SKM-1 (cell line): Measurements from ENCODE around the gene UAP1L1.
"Not testable (repeated sequence)": the region's sequence is repeated elsewhere in the genome, so short reads cannot be mapped to it uniquely, and the experiment has no call there.

Source experiments
- DNase-seq: peaks from one replicate; lab custom pipeline; 2025; ENCODE audit not compliant: unreplicated experiment; lab: John Stamatoyannopoulos, UW

Gene UAP1L1

GRCh38 chr9:137055385-137056364, 21.6 kb upstream of the UAP1L1 start:
- no peak for DNase-seq

GRCh38 chr9:137056739-137057415, 20.4 kb upstream of the UAP1L1 start:
- DNase-seq = no peak

DNA sequence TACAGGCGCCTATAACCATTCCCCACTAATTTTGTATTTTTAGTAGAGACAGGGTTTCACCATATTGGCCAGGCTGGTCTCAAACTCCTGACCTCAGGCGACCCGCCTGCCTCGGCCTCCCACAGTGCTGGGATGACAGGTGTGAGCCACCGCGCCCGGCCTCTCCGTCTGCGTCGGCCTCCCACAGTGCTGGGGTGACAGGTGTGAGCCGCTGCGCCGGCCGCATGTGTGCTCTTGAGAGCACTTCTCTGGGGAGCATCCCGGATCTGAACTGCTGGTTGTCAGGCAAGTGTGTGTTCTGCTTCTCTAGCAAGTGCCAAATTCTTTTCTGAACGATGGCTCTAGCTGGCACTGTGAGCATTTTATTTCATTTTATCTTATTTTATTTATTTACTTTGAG, 19.8 kb upstream of the UAP1L1 start:
- DNase-seq = no peak

DNA sequence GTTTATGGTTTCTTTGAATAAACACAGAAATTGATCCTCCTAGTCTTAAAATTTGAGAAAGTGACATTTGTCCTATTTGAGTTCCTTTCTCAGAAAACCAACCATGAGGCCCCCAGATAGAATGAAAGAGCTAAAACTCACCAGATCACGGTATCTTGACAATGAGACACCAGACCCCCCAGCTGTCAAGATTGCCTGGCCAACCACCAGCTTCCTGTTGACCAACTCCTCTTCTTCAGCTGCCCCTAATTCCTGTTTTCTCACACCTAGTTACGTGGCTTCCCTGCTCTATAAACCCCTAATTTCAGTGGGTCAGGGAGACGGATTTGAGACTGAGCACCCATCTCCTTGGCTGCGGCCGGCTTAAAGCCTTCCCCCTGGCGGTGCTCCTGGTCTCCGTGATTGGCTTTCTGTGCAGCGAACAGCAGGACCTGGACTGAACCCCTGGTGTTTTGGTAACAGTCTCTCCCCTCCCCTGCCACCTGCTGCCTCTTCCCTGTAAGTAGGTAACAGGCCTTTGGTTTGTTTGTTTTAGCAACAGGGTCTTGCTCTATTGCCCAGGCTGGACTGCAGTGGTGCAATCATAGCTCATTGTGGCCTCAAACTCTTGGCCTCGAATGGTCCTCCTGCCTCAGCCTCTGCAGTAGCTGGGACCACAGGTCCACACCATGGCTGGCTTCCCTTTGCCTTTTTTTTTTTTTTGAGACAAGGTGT, 18.6 kb upstream of the UAP1L1 start:
- DNase-seq = no peak

DNA sequence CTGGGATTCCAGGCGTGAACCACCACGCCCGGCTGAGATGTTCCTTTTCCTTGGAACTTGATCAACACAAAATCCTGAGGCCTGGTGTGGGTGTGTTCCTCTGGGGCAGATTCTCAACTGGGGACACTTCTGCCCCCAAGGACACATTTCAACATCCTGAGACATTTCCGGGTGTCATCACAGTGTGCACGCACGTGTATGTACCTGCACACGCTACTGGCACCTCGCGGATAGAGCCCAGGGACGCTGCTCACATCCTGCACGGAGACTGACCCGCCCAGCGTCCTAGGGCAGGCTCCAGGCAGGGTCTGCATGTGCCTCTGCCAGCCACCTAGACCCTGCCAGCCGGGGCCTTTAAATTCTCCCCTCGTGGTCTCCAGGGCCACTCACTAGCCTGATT, 14.9 kb upstream of the UAP1L1 start:
- DNase-seq = no peak

- not testable (repeated sequence) for DNase-seq
Observed at GRCh38 chr9:137062798-137063197, 14.5 kb upstream of the UAP1L1 start.

DNA sequence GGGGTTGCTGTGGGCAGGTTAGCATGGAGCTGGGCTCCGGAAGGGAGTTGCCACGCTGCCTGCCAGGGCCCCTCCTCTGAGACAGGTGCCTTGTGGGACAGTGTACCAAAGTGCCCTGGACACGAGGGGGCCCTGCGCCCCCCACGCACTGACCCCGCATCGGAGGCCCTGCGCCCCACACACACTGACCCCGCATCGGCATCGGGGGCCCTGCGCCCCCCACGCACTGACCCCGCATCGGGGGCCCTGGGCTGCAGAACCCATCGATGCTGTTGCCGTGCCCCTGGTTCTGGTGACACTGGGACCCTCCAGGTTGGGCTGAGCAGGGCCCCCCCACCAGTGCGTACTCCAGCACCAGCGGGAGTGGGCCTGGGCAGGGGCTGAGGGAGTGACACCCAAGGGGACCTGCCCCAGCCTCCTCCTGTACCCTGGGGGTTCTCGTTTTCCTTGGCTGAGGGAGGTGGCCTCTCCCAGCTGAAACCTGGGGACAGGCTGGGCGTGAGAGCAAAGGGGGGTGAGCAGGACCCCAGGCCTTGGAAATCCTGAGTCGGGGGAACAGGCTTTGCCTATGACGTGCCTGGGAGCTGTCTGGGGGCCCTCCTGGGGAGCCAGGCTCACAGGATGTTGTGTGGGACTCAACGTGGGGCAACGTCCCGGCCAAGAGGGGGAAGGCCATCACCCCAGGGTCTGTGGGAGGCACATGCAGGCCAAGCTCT, 13.8 kb upstream of the UAP1L1 start:
- no peak for DNase-seq

DNA sequence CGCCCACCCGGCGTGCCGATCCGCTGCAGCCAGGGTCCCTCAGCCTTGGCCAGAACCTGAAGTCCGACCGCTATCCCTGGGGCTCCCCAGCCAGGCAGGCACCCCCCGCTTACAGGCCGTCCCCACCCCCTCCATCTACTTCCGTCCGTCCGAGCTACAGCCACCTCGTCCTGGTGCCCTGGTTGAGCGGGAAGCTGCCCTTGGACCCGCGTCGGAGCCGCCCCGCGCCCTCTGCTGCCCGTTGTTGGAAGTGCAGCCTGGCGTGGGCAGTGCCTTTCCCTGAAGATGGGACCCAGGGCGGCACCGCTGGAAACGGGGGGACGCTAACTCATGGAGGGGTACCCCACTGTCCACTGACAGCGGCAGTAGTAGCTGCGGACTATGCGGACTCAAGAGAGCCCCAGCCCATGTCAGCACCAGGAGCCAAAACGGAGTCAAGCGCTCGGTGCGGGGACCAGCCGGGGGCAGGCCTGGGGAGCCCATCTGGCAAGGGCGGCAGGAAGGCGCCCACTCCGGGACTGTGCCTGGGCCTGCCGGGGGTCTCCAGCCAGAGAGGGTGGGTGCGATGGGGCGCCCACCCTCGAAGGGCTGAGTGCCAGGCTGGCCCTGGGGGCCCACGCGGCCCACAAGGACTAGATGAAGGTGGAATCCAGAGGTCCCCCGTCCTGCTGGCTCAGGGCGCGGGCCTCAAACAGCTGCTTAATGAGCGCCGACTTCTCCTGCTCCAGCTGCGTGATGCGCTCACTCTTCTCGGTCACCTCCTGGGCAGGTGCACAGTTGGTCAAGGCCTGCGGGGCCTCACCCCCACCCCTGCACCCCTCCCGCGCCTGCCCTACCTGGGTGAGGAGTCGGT, 13.1 kb upstream of the UAP1L1 start:
- DNase-seq = peak; percentile 17

- no peak for DNase-seq
Observed at GRCh38 chr9:137064880-137065164, 12.5 kb upstream of the UAP1L1 start.

- DNase-seq = no peak
Observed at GRCh38 chr9:137065336-137065967, 11.9 kb upstream of the UAP1L1 start.

- DNase-seq = no peak
Observed at GRCh38 chr9:137066096-137066861, 11.0 kb upstream of the UAP1L1 start.

DNA sequence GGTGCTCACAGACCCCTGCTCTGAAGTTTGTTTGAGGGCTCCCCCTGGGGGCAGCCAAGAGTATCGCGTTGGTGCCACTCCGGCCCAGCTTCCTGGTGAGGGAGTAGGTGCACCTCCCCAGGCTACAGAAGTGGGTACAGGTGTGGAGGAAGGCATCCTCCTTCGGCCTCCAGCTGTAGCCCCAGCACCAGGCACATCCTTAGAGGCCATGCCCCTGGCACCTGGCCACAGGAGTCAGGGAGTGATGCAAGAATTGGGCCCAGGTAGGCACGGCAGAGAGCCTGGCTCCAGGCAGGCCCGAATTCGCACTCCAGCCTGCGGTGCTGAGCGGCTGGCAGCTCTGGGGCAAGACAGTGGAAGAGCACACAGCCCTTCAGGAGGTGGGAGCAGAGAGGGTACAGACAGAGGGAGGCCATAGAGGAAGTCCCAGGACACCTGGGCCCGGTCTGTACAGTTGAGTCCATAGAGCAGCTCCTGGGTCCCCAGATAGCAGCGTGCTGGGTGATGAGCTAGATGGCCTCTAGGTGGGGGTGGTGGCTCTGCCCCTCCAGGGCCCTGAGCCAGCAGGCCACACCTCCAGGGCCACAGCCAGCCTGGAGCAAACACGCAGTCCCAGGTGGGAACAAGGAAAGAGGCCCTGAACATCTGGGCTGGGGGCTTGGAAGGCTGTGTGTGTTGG, 9.3 kb upstream of the UAP1L1 start:
- DNase-seq = peak; percentile 51

DNA sequence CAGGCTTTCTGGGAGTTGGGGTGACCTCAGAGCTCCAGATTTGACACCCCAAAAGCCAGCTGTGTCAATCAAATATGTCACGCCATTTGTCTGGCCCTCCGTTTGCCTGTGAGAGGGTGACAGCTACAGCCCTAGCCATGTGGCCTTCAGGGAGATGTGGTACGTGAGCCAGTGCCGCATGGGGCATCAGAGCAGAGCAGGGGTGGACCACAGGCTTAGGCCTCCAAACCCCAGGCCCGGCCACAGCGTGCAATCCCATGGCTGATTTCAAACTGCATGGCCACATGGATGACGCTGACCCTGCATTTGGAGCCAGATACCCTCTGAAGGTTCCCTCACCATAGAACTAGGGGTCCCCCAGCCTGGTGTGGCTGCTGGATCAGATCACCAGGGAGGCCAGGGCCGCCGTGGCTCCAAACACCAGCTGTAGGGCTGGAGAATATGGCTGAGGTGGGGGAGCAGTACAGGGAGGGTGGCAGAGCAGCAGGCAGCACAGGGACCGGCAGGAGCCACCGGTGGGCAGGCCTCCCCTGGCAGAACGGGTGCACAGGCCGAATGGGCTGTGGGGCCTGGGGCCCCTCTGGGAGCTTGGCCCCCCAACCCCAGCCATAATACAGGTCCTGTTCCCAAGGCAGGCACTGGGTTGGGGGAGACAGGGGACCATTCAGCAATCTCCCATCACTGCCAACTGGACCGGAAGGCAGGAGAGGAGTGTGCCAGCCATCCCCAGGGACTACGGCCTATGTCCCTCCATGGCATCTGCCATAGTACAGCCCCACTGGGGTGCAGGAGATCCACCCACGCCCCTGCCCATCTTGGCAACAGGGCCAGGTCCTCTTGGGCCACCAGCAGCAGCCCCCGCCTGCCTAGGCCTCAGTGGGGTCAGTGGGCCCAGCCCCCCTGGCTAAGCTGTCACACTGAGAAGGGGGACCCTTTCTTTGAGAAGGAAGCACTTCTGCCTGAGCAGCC, 8.5 kb upstream of the UAP1L1 start:
- DNase-seq = no peak

- DNase-seq = no peak
Observed at GRCh38 chr9:137069508-137070091, 7.7 kb upstream of the UAP1L1 start.

DNA sequence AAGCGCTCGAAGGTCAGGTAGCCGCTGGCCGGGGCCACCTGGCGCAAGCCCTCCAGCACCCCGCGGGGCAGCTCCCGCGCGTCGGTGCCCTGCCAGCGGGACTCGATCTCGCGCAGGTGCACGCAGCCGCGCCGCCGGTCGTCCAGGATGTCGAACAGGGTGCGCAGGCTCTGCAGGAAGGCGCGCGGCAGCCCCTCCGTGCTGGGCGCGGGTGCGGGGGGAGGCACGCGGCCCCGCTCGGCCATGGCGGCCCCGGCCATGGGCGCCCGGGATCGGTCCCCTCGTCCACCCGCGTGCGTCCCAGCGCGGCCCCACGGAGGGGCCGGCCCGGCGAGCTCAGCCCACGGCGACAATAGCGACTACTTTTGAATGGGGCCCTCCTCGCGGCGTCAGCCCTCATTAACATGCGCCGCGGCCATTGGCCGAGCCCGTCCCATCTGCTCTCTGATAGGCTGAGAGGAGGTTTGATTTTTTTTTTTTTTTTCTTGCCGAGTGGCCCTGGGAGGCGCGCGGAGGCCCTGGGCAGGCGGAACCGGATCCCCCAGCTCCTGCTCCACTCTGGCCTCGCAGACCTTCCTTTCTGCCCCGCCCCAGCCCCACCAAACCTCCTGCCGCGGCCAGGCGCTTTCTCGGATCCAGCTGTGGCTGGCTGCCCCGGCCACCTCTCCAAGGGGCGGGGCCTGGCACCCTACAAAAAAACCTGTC, 7.0 kb upstream of the UAP1L1 start, which contains the start of gene SAPCD2:
SAPCD2 (minus strand) TSS at position 357 of the 705 bp plus-strand sequence; CDS start at position 260, 97 bp downstream.
- DNase-seq = peak; percentile 80

- DNase-seq = no peak
Observed at GRCh38 chr9:137070906-137071275, 6.4 kb upstream of the UAP1L1 start.
